ENCODE results near the gene ITGA8. TPM values are rescaled to one million over a fixed set of nuclear protein-coding genes. Genes with fewer than 3 reads are reported as not detected.

ITGA8 gene
- polyA plus RNA-seq, 4 donors: 0.81 to 13.7 (median 2.6) TPM; not detected in 1

DNA sequence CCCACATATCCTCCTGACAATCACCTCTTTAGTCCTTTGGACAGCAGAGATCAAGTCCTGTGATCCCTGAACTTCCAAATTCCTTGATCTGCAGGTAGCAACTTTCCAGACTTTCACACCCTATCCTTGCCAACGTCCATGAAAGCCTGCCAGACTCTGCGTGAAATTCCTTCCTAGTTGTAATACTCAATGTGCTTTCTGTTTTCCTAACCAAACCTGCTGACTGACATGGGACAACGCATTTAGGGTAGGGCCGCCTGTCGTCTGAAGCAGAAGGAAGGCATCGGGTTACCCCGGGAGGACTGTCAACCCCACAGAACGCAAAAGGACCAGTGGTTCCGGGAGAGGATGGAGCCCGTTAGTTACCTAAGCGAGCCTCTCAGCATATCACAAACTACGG lies 23.9 kb downstream of the ITGA8 start:
- H3K27ac ChIP-seq (ENCODE audit: low read depth in 1 of 3, low read length in 2 of 3): no peak overlapping the region
- 49 to 66% (median 49%) methylated on average over 12 of the region's 12 CpGs for WGBS, 3 donors
- FAIRE-seq (no peak), DNase-seq (no peak)
- H3K4me3 ChIP-seq (ENCODE audit: low read depth in 1 of 3, low read length in 3 of 3): no peak overlapping the region
- peaks cover 0 to 3% of the 10 kb centered on the region in 2 donors for H3K9me3 ChIP-seq (ENCODE audit: control insufficient read depth in 2 of 2, insufficient read depth in 1 of 2, low read depth in 1 of 2, low read length in 1 of 2)
- no peaks in the 10 kb centered on the region for H3K4me1 ChIP-seq (ENCODE audit: control insufficient read depth in 3 of 3, insufficient read depth in 2 of 3, low read depth in 1 of 3, low read length in 2 of 3)
- no peaks in the 10 kb centered on the region for H3K36me3 ChIP-seq (ENCODE audit: control insufficient read depth in 3 of 3, insufficient read depth in 2 of 3, low read depth in 1 of 3, low read length in 3 of 3)
- H3K27me3 ChIP-seq (ENCODE audit: control insufficient read depth in 3 of 3, insufficient read depth in 3 of 3, low read length in 3 of 3): no peaks in the 10 kb centered on the region

DNA sequence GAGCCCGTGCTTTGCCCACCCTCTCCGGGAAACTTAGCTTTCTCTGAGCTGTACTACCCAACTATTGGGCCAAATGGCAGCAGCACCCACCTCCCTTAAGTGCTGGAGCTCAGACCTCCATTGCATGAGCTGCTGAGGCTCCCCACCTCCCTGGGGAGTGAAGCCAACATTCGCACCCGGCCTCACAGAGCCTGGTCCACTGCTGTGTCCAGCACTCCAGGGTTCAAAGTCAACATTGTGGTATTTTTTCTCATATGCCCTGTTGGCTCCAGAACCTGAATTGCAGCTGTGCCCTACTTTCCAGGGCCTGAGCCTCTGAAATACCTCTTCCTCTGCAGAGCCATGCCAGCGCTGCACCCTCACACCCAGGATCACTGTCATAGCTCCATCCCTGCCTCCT lies 29.7 kb downstream of the ITGA8 start:
- WGBS, 3 donors: 80 to 89% (median 81%) methylated on average over 5 of the region's 5 CpGs
- Histone ChIP-seq H3K4me3 (ENCODE audit: low read depth in 1 of 3, low read length in 3 of 3) (no peak overlapping the region), H3K9me3 (ENCODE audit: control insufficient read depth in 2 of 2, insufficient read depth in 1 of 2, low read depth in 1 of 2, low read length in 1 of 2) (no peaks in the 10 kb centered on the region), H3K27ac (ENCODE audit: low read depth in 1 of 3, low read length in 2 of 3) (no peak overlapping the region), H3K27me3 (ENCODE audit: control insufficient read depth in 3 of 3, insufficient read depth in 3 of 3, low read length in 3 of 3) (no peaks in the 10 kb centered on the region), H3K36me3 (ENCODE audit: control insufficient read depth in 3 of 3, insufficient read depth in 2 of 3, low read depth in 1 of 3, low read length in 3 of 3) (no peaks in the 10 kb centered on the region), H3K4me1 (ENCODE audit: control insufficient read depth in 3 of 3, insufficient read depth in 2 of 3, low read depth in 1 of 3, low read length in 2 of 3) (no peaks in the 10 kb centered on the region)
- DNase-seq (no peak), FAIRE-seq (no peak)

DNA sequence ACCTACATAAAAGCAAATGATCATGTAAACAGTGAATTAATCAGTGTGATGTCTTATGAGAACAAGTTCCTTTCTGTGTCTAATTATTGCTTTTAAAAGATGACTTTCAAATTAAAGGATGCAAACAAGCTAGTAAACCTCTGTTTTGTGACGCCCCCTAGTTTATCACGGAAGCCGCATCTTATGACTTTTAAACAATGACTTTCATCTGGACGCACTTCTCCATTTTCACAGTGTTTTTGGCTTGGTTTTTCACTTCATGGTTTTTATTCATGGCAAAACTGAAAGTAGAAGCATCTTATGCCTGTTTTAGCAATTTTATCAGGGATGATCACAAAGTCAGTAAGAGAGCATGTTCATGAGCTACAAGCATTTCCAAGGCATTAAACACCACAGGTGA lies 35.0 kb downstream of the ITGA8 start:
- Histone ChIP-seq H3K9me3 (ENCODE audit: control insufficient read depth in 2 of 2, insufficient read depth in 1 of 2, low read depth in 1 of 2, low read length in 1 of 2) (no peaks in the 10 kb centered on the region), H3K4me3 (ENCODE audit: low read depth in 1 of 3, low read length in 3 of 3) (no peak overlapping the region), H3K27me3 (ENCODE audit: control insufficient read depth in 3 of 3, insufficient read depth in 3 of 3, low read length in 3 of 3) (no peaks in the 10 kb centered on the region), H3K36me3 (ENCODE audit: control insufficient read depth in 3 of 3, insufficient read depth in 2 of 3, low read depth in 1 of 3, low read length in 3 of 3) (no peaks in the 10 kb centered on the region), H3K4me1 (ENCODE audit: control insufficient read depth in 3 of 3, insufficient read depth in 2 of 3, low read depth in 1 of 3, low read length in 2 of 3) (no peaks in the 10 kb centered on the region), H3K27ac (ENCODE audit: low read depth in 1 of 3, low read length in 2 of 3) (no peak overlapping the region)
- DNase-seq (no peak), FAIRE-seq (no peak)
- WGBS, 3 donors: 43 to 73% (median 53%) methylated on average over 4 of the region's 4 CpGs

DNA sequence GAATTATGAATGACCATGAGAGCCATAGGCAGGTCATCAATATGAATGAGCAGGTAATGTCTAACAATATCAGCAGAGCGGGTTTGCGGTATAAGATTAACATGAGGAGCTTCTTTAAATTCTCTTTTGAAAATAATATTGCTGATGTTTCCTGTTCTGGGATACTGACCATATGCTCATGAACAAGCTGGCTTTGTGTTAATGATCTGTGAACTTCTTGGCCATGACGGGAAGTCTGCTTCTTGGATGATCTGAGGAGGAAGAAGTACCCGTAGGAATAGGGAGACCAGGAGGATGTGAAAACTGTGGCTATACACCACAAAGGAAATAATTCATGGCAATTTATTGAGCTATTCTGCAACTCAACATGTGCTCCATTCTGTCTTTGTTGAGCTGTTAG lies 38.6 kb downstream of the ITGA8 start:
- 75 to 85% (median 75%) methylated on average over 4 of the region's 4 CpGs for whole genome bisulfite sequencing, 3 donors
- no peak for FAIRE-seq

DNA sequence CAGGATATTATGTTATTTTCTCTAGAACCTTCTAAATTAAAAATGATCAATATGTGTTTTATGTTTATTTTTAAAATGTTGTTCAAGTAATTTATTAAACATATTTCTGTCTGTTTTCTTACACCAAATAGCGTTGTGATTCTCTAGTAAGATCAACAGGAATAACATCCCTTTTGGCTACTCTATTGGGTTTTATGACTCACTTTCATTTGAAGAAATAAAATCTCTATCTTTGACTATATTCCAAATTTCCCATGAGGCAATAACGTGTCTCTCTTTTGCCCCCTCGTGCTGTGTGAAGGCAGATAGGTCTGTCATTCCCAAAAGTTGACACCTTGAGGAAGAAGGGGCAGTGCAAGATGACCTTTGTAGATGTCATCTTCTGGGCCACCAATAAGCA lies 40.9 kb downstream of the ITGA8 start:
- Histone ChIP-seq H3K27ac (ENCODE audit: low read depth in 1 of 3, low read length in 2 of 3) (no peak overlapping the region), H3K36me3 (ENCODE audit: control insufficient read depth in 3 of 3, insufficient read depth in 2 of 3, low read depth in 1 of 3, low read length in 3 of 3) (no peaks in the 10 kb centered on the region), H3K27me3 (ENCODE audit: control insufficient read depth in 3 of 3, insufficient read depth in 3 of 3, low read length in 3 of 3) (no peaks in the 10 kb centered on the region), H3K4me3 (ENCODE audit: low read depth in 1 of 3, low read length in 3 of 3) (no peak overlapping the region), H3K4me1 (ENCODE audit: control insufficient read depth in 3 of 3, insufficient read depth in 2 of 3, low read depth in 1 of 3, low read length in 2 of 3) (no peaks in the 10 kb centered on the region), H3K9me3 (ENCODE audit: control insufficient read depth in 2 of 2, insufficient read depth in 1 of 2, low read depth in 1 of 2, low read length in 1 of 2) (no peaks in the 10 kb centered on the region)
- DNase-seq: no peak
- FAIRE-seq: no peak
- WGBS, 3 donors: 59 to 77% (median 68%) methylated on average over 3 of the region's 3 CpGs

More for the DNA sequence above, 38.6 kb downstream of the ITGA8 start:
- Histone ChIP-seq H3K4me3 (ENCODE audit: low read depth in 1 of 3, low read length in 3 of 3) (no peak overlapping the region), H3K27ac (ENCODE audit: low read depth in 1 of 3, low read length in 2 of 3) (no peak overlapping the region), H3K27me3 (ENCODE audit: control insufficient read depth in 3 of 3, insufficient read depth in 3 of 3, low read length in 3 of 3) (no peaks in the 10 kb centered on the region), H3K9me3 (ENCODE audit: control insufficient read depth in 2 of 2, insufficient read depth in 1 of 2, low read depth in 1 of 2, low read length in 1 of 2) (no peaks in the 10 kb centered on the region), H3K36me3 (ENCODE audit: control insufficient read depth in 3 of 3, insufficient read depth in 2 of 3, low read depth in 1 of 3, low read length in 3 of 3) (no peaks in the 10 kb centered on the region), H3K4me1 (ENCODE audit: control insufficient read depth in 3 of 3, insufficient read depth in 2 of 3, low read depth in 1 of 3, low read length in 2 of 3) (no peaks in the 10 kb centered on the region)
- no peak for DNase-seq

DNA sequence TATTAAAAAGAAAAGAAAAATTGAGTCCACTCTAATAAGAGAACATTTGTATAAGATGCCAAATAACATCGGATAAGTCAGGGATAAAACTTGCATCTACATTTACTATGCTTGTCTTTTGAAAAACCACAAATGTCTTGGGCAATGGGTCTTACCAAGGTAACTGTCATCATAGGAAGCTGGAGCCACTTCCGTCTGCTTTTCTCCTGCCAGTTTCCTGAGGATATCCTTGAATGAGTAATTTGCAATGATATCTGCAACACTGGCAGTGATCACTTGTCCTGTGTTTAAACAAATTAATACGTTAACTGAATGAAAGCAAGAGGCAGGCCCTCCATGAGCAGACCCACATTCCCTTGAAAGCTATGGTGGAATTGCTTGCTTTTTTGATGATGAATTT lies 47.3 kb downstream of the ITGA8 start:
- no peaks in the 10 kb centered on the region for H3K36me3 ChIP-seq (ENCODE audit: control insufficient read depth in 3 of 3, insufficient read depth in 2 of 3, low read depth in 1 of 3, low read length in 3 of 3)

DNA sequence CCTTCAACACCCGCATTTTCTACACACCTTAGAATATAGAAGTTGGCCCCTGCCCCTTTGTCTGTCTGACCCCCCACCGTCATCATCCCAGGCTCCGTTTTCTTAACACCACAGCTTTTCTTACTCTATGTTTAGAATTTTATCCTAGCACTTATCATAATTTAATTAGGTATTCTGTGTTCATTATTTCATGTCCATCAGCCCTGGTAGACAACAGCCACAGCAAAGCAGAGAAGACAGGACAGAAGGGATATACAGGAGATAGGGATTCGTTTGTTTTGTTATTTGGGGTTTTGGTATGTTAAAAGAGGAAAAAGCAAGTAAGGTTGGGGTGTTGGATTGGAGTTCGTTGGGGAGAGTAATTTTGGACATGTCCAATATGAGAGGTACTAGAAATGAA lies 48.8 kb downstream of the ITGA8 start:
- Histone ChIP-seq H3K27ac (ENCODE audit: low read depth in 1 of 3, low read length in 2 of 3) (no peak overlapping the region), H3K4me1 (ENCODE audit: control insufficient read depth in 3 of 3, insufficient read depth in 2 of 3, low read depth in 1 of 3, low read length in 2 of 3) (no peaks in the 10 kb centered on the region), H3K4me3 (ENCODE audit: low read depth in 1 of 3, low read length in 3 of 3) (no peak overlapping the region), H3K9me3 (ENCODE audit: control insufficient read depth in 2 of 2, insufficient read depth in 1 of 2, low read depth in 1 of 2, low read length in 1 of 2) (no peaks in the 10 kb centered on the region), H3K36me3 (ENCODE audit: control insufficient read depth in 3 of 3, insufficient read depth in 2 of 3, low read depth in 1 of 3, low read length in 3 of 3) (no peaks in the 10 kb centered on the region), H3K27me3 (ENCODE audit: control insufficient read depth in 3 of 3, insufficient read depth in 3 of 3, low read length in 3 of 3) (no peaks in the 10 kb centered on the region)
- WGBS, 3 donors: 61 to 80% (median 64%) methylated on average over 5 of the region's 5 CpGs
- no peak for FAIRE-seq
- no peak for DNase-seq

More for the DNA sequence above, 47.3 kb downstream of the ITGA8 start:
- 67 to 83% (median 79%) methylated on average over 3 of the region's 3 CpGs for WGBS, 3 donors
- Histone ChIP-seq H3K4me1 (ENCODE audit: control insufficient read depth in 3 of 3, insufficient read depth in 2 of 3, low read depth in 1 of 3, low read length in 2 of 3) (no peaks in the 10 kb centered on the region), H3K9me3 (ENCODE audit: control insufficient read depth in 2 of 2, insufficient read depth in 1 of 2, low read depth in 1 of 2, low read length in 1 of 2) (no peaks in the 10 kb centered on the region), H3K27me3 (ENCODE audit: control insufficient read depth in 3 of 3, insufficient read depth in 3 of 3, low read length in 3 of 3) (no peaks in the 10 kb centered on the region), H3K4me3 (ENCODE audit: low read depth in 1 of 3, low read length in 3 of 3) (no peak overlapping the region), H3K27ac (ENCODE audit: low read depth in 1 of 3, low read length in 2 of 3) (no peak overlapping the region)
- DNase-seq (no peak), FAIRE-seq (no peak)

DNA sequence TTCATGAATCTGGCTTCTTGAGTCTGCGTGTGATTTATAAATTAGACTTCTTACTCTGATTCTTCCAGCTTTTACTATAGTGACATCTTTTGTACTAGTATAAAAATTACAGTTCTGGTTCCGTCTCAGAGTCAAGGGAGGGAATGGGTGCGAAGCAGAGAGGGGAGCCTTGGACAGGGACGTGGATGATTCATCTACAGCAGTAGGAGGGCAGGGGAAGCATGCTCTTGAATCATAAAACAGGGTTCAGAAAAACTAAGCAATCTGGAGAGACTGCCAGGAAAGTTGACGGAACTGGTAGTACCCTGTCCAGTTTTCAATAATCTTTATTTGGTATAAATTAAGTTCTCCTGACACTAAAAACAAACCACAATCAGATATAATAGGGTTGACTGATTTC lies 58.1 kb downstream of the ITGA8 start:
- FAIRE-seq: no peak
- Histone ChIP-seq H3K4me1 (ENCODE audit: control insufficient read depth in 3 of 3, insufficient read depth in 2 of 3, low read depth in 1 of 3, low read length in 2 of 3) (no peaks in the 10 kb centered on the region), H3K4me3 (ENCODE audit: low read depth in 1 of 3, low read length in 3 of 3) (no peak overlapping the region), H3K36me3 (ENCODE audit: control insufficient read depth in 3 of 3, insufficient read depth in 2 of 3, low read depth in 1 of 3, low read length in 3 of 3) (no peaks in the 10 kb centered on the region), H3K27me3 (ENCODE audit: control insufficient read depth in 3 of 3, insufficient read depth in 3 of 3, low read length in 3 of 3) (no peaks in the 10 kb centered on the region), H3K9me3 (ENCODE audit: control insufficient read depth in 2 of 2, insufficient read depth in 1 of 2, low read depth in 1 of 2, low read length in 1 of 2) (no peaks in the 10 kb centered on the region), H3K27ac (ENCODE audit: low read depth in 1 of 3, low read length in 2 of 3) (no peak overlapping the region)
- 77 to 85% (median 79%) methylated on average over 5 of the region's 5 CpGs for WGBS, 3 donors
- DNase-seq: no peak

DNA sequence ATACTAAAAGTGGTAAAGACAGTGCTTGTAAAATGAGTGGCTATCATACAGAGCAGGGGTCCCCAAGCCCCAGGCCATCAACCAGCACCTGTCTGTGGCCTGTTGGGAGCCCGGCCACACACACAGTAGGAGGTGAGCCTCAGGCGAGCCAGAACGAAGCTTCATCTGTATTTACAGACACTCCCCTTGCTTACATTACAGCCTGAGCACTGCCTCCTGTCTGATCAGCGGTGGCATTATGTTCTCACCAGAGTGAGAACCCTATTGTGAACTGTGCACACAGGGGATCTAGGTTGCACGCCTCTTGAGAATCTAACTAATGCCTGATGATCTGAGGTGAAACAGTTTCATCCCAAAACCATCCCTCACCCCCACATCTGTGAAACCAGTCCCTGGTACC lies 58.7 kb downstream of the ITGA8 start:
- no peaks in the 10 kb centered on the region for H3K27me3 ChIP-seq (ENCODE audit: control insufficient read depth in 3 of 3, insufficient read depth in 3 of 3, low read length in 3 of 3)
- no peaks in the 10 kb centered on the region for H3K9me3 ChIP-seq (ENCODE audit: control insufficient read depth in 2 of 2, insufficient read depth in 1 of 2, low read depth in 1 of 2, low read length in 1 of 2)
- DNase-seq (no peak), FAIRE-seq (no peak)
- H3K27ac ChIP-seq (ENCODE audit: low read depth in 1 of 3, low read length in 2 of 3): no peak overlapping the region
- no peaks in the 10 kb centered on the region for H3K36me3 ChIP-seq (ENCODE audit: control insufficient read depth in 3 of 3, insufficient read depth in 2 of 3, low read depth in 1 of 3, low read length in 3 of 3)
- no peaks in the 10 kb centered on the region for H3K4me1 ChIP-seq (ENCODE audit: control insufficient read depth in 3 of 3, insufficient read depth in 2 of 3, low read depth in 1 of 3, low read length in 2 of 3)
- H3K4me3 ChIP-seq (ENCODE audit: low read depth in 1 of 3, low read length in 3 of 3): no peak overlapping the region
- WGBS, 3 donors: 36 to 59% (median 54%) methylated on average over 5 of the region's 5 CpGs

Measured in small intestine (tissue), 7 donors.